Epithelial cell of proximal tubule (primary cell): ENCODE results near the gene SNX9. TPM values are rescaled to one million over a fixed set of nuclear protein-coding genes. Genes with fewer than 3 reads are reported as not detected.

ENCODE experiments used
- DNase-seq: peaks from one replicate; pipeline ENCODE4 v3.0.0-alpha.2; 2011; ENCODE audit warnings: low read depth
- H3K4me3 ChIP-seq: 2 replicates; pipeline ENCODE4 v1.5.1; 2011; ENCODE audit warnings: low read depth, mild to moderate bottlenecking, low read length
- CTCF ChIP-seq: conservative IDR thresholded peaks from 2 replicates; pipeline ENCODE4 v1.5.1; 2012; ENCODE audit warnings: low read depth, mild to moderate bottlenecking, low read length
- total RNA-seq: library from RNA; depleted of rRNA; stranded (reverse); fragments of >200 nt; gene quantifications from 2 replicates; pipeline ENCODE4 v1.2.3, GENCODE V29; 2015

The SNX9 gene
- total RNA-seq, 1 donor from 2014 or later: 51.3 TPM

- no peak for DNase-seq
- H3K4me3 ChIP-seq: no peak overlapping the region
- TF ChIP-seq CTCF: no peak
These were observed 11.4 kb upstream of the SNX9 start for GRCh38 chr6:157811476-157812173.

- no peak for TF ChIP-seq CTCF
- H3K4me3 ChIP-seq: no peak overlapping the region
- no peak for DNase-seq
These were observed 10.4 kb upstream of the SNX9 start for GRCh38 chr6:157812425-157813171.

- TF ChIP-seq CTCF: no peak
- H3K4me3 ChIP-seq: no peak overlapping the region
- no peak for DNase-seq
These were observed 9.9 kb upstream of the SNX9 start for GRCh38 chr6:157813191-157813590.

GRCh38 chr6:157813750-157814455 lies 9.1 kb upstream of the SNX9 start:
- no peak for DNase-seq
- no peak for TF ChIP-seq CTCF
- no peak overlapping the region for H3K4me3 ChIP-seq

GRCh38 chr6:157814883-157815282 lies 8.2 kb upstream of the SNX9 start:
- TF ChIP-seq CTCF: no peak
- no peak for DNase-seq
- no peak overlapping the region for H3K4me3 ChIP-seq

DNA sequence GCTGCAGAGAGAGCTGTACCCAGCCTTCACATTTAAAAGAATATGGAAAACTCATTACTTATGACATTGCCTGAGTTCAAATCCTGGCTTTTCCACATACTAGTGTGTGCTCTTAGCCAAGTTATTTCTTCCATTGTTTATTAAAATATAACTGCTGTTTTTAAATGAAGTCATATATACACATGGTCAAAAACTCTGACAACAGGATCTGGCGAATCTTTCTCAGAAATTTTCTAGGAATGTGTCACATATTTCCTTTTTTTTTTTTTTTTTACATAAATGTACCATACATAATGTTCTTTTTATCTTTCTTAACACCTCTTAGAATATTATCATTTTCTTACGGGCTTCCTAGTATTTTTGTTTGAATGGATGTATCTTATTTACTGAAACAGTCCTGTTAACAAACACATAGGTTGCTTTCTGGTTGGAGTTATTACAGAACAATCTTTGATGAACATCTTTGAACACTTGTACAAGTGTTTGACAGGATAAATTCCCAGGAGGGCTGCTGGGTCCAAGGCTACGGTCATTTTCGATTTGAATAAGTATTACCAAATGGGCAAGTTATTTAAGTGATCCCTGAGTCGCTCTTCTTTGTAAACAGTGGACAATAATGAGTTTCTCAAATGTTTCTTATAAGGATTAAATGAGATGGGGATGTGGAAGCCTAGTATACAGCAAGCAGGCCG lies 1.6 kb upstream of the SNX9 start:
- DNase-seq: no peak
- H3K4me3 ChIP-seq: no peak overlapping the region
- no peak for TF ChIP-seq CTCF
